Measurements from ENCODE around the gene LPIN2.

The LPIN2 gene

DNA sequence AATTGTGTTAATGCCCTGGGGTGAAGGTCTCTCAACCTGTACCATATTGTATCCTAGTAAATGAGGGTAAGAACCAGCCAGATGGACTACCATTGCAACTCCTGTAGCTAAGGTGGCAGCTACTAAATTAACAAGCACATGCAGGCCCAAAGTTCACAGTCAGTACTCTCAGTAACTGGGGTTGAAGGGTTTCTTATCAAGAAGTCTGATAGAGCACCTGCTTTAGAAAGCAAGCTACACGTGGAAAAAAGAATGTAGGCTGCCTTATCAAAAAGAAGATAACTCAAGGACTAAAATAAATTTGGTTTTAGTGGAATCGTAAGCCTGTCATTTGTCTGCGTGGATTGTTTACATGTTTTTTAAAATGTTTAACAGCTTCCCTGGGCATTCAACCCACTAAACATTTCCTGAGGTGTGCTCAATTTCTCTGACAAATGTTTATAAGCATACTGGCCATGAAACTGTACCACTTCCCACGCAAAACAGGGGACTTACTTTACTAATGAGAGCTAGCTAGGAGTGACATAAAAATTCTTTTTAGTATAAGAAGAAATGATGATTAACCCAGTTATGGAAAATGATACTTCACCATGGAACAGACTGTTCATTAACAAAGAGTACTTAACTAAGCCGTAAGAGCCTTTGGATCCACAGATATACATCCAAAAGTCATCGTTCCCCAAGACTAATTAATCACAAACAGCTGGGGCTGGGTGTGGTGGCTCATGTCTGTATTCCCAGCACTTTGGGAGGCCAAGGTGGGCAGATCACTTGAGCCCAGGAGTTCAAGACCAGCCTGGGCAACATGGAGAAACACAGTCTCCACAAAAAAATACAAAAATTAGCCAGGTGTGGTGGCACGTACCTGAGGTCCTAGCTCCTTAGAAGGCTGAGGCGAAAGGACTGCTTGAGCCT is 36.5 kb downstream of the LPIN2 start:
- H3K27me3 ChIP-seq (ENCODE audit: insufficient read depth, poor library complexity, severe bottlenecking), result no peaks in the 10 kb centered on the region
- no peak overlapping the region for H3K27ac ChIP-seq (replicated peaks)
- no peak for DNase-seq (ENCODE audit: low read depth in 1 of 2, low spot score in 1 of 2)
- TF ChIP-seq, protein P1, sequence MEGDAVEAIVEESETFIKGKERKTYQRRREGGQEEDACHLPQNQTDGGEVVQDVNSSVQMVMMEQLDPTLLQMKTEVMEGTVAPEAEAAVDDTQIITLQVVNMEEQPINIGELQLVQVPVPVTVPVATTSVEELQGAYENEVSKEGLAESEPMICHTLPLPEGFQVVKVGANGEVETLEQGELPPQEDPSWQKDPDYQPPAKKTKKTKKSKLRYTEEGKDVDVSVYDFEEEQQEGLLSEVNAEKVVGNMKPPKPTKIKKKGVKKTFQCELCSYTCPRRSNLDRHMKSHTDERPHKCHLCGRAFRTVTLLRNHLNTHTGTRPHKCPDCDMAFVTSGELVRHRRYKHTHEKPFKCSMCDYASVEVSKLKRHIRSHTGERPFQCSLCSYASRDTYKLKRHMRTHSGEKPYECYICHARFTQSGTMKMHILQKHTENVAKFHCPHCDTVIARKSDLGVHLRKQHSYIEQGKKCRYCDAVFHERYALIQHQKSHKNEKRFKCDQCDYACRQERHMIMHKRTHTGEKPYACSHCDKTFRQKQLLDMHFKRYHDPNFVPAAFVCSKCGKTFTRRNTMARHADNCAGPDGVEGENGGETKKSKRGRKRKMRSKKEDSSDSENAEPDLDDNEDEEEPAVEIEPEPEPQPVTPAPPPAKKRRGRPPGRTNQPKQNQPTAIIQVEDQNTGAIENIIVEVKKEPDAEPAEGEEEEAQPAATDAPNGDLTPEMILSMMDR (IDR thresholded peaks at IDR 0.05; ENCODE audit: insufficient read depth, low read length), result no peak
- TF ChIP-seq GABPA (IDR thresholded peaks at IDR 0.05; ENCODE audit: low read depth) (no peak), REST (IDR thresholded peaks at IDR 0.05; ENCODE audit: insufficient replicate concordance, low read depth) (no peak), POLR2AphosphoS5 (IDR thresholded peaks at IDR 0.05; ENCODE audit: low read depth) (no peak), SPI1 (IDR thresholded peaks at IDR 0.05; ENCODE audit: borderline replicate concordance, low read depth) (no peak)
- no peak overlapping the region for H3K4me3 ChIP-seq (replicated peaks; ENCODE audit: insufficient read depth, low read length)

DNA sequence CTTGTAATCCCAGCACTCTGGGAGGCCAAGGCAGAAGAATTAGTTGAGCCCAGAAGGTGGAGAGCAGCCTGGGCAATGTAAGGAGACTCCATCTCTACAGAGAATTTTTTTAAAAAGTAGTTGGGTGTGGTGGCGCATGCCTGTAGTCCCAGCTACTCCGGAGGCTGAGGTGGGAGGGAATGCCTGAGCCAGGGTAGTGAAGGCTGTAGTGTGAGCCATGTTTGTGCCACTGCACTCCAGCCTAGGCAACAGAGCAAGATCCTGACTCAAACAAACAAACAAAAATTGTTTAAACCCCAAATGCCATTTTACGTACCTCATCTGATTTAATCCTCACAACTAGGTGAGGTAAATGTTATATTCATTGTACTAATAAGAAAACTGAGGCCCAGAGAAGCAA is 38.2 kb downstream of the LPIN2 start:
- Histone ChIP-seq H3K4me3 (replicated peaks; ENCODE audit: insufficient read depth, low read length) (no peak overlapping the region), H3K27me3 (ENCODE audit: insufficient read depth, poor library complexity, severe bottlenecking) (no peaks in the 10 kb centered on the region), H3K27ac (replicated peaks) (no peak overlapping the region)
- DNase-seq (ENCODE audit: low read depth in 1 of 2, low spot score in 1 of 2), result no peak
- TF ChIP-seq, protein P1 (IDR thresholded peaks at IDR 0.05; ENCODE audit: insufficient read depth, low read length), result no peak
- TF ChIP-seq REST (IDR thresholded peaks at IDR 0.05; ENCODE audit: insufficient replicate concordance, low read depth) (no peak), SPI1 (IDR thresholded peaks at IDR 0.05; ENCODE audit: borderline replicate concordance, low read depth) (no peak), POLR2AphosphoS5 (IDR thresholded peaks at IDR 0.05; ENCODE audit: low read depth) (no peak), GABPA (IDR thresholded peaks at IDR 0.05; ENCODE audit: low read depth) (no peak)

- peak overlapping the region; percentile 6; the same call in 1 of the 2 replicates for H3K4me3 ChIP-seq (replicated peaks; ENCODE audit: insufficient read depth, low read length)
- no peaks in the 10 kb centered on the region for H3K27me3 ChIP-seq (ENCODE audit: insufficient read depth, poor library complexity, severe bottlenecking)
- DNase-seq (ENCODE audit: low read depth in 1 of 2, low spot score in 1 of 2), result peak; percentile 69 to 80
- peak overlapping the region; percentile 52 for H3K27ac ChIP-seq (replicated peaks)
- TF ChIP-seq SPI1 (IDR thresholded peaks at IDR 0.05; ENCODE audit: borderline replicate concordance, low read depth) (peak; percentile 60; the same call in 1 of the 2 replicates), REST (IDR thresholded peaks at IDR 0.05; ENCODE audit: insufficient replicate concordance, low read depth) (no peak), GABPA (IDR thresholded peaks at IDR 0.05; ENCODE audit: low read depth) (no peak), POLR2AphosphoS5 (IDR thresholded peaks at IDR 0.05; ENCODE audit: low read depth) (0 out of 2 replicates have a peak, but pooled peaks have one; percentile 22)
- TF ChIP-seq, protein P1 (IDR thresholded peaks at IDR 0.05; ENCODE audit: insufficient read depth, low read length), result no peak
These were observed 41.0 kb downstream of the LPIN2 start for GRCh38 chr18:2971741-2972552.

All from HL-60 (cell line).